H1 (cell line): Measurements from ENCODE around the gene PCDHA1. TPM values are rescaled to one million over a fixed set of nuclear protein-coding genes. Genes with fewer than 3 reads are reported as not detected.

Experiments
- CTCF ChIA-PET: fragments of 300-600 bp; sonication (Branson Sonifier 250); formaldehyde crosslinking; loops from one replicate; lab custom pipeline; 2021; ENCODE audit not compliant: partially characterized antibody; lab: Charles Lee
- POLR2A ChIA-PET: fragments of 300-600 bp; sonication (Branson Sonifier 250); formaldehyde crosslinking; loops from one replicate; lab custom pipeline; 2021; ENCODE audit warnings: inconsistent platforms; ENCODE audit not compliant: partially characterized antibody; lab: Charles Lee
- DNase-seq, 2 experiments: peaks; one replicate each; pipeline versions ENCODE4 v3.0.0 to v3.0.0-alpha.2; 2010 to 2022; ENCODE audit warnings: low spot score in 2 of 2, low read depth in 1 of 2, mixed read lengths in 1 of 2
- FAIRE-seq: peaks from 2 replicates; lab custom pipeline; 2011; peaks lifted over from hg19 to GRCh38; lab: Jason Lieb, UNC
- H2AFZ ChIP-seq: 2 replicates; pipeline ENCODE4 v1.8.1; 2012; ENCODE audit warnings: low read length, inconsistent platforms
- H2AK5ac ChIP-seq: 2 replicates; pipeline ENCODE4 v1.6.1; 2013; ENCODE audit warnings: low read depth, low read length
- H2BK120ac ChIP-seq: replicated peaks from 2 replicates; pipeline ENCODE3; 2013; ENCODE audit warnings: low read depth, low read length, inconsistent platforms
- H2BK12ac ChIP-seq: 2 replicates; pipeline ENCODE4 v1.6.1; 2013; ENCODE audit warnings: low read depth, low read length
- H2BK15ac ChIP-seq: 2 replicates; pipeline ENCODE4 v1.6.1; 2013; ENCODE audit warnings: low read length
- H2BK20ac ChIP-seq: 2 replicates; pipeline ENCODE4 v1.6.1; 2013; ENCODE audit warnings: low read length
- H2BK5ac ChIP-seq: 2 replicates; pipeline ENCODE4 v1.6.1; 2013; ENCODE audit warnings: low read depth, low read length
- H3K14ac ChIP-seq: 2 replicates; pipeline ENCODE4 v1.6.1; 2013; ENCODE audit warnings: inconsistent platforms; ENCODE audit not compliant: insufficient read length
- H3K18ac ChIP-seq: 2 replicates; pipeline ENCODE4 v1.6.1; 2013; ENCODE audit warnings: low read length; ENCODE audit errors: extremely low read depth
- H3K23ac ChIP-seq: 2 replicates; pipeline ENCODE4 v1.6.1; 2013; ENCODE audit warnings: inconsistent platforms; ENCODE audit not compliant: insufficient read length
- H3K23me2 ChIP-seq: 2 replicates; pipeline ENCODE4 v1.6.1; 2013; ENCODE audit warnings: low read depth, low read length
- H3K27ac ChIP-seq: 2 replicates; pipeline ENCODE4 v1.6.1; 2011; ENCODE audit warnings: low read depth, low read length, inconsistent platforms
- H3K27me3 ChIP-seq, 4 experiments: replicated peaks in 1 of 4; 1 replicate in 1 of 4; 2 replicates in 3 of 4; pipeline versions ENCODE4 v1.6.1 to v1.8.1; 2011 to 2013; ENCODE audit warnings: low read length in 3 of 4, mild to moderate bottlenecking in 3 of 4, inconsistent platforms in 2 of 4, mixed read lengths in 2 of 4, moderate library complexity in 1 of 4; ENCODE audit not compliant: control insufficient read depth in 3 of 4, insufficient read depth in 3 of 4; ENCODE audit errors: extremely low read depth in 1 of 4
- H3K36me3 ChIP-seq, 4 experiments: 2 replicates each; pipeline versions ENCODE4 v1.6.1 to v1.8.1; 2011 to 2013; ENCODE audit warnings: mild to moderate bottlenecking in 4 of 4, low read length in 3 of 4, moderate library complexity in 2 of 4, control low read depth in 1 of 4, inconsistent platforms in 1 of 4; ENCODE audit not compliant: insufficient read depth in 4 of 4, control insufficient read depth in 2 of 4
- H3K4ac ChIP-seq: replicated peaks from 2 replicates; pipeline ENCODE3; 2013; ENCODE audit warnings: low read length, low read depth, mixed read lengths, inconsistent platforms; ENCODE audit not compliant: insufficient read length
- H3K4me1 ChIP-seq, 4 experiments: replicated peaks in 1 of 4; 1 replicate in 1 of 4; 2 replicates in 3 of 4; pipeline versions ENCODE4 v1.6.1 to v1.8.1; 2011 to 2013; ENCODE audit warnings: low read length in 3 of 4, inconsistent platforms in 2 of 4, mixed read lengths in 1 of 4; ENCODE audit not compliant: insufficient read depth in 4 of 4, control insufficient read depth in 3 of 4
- H3K4me2 ChIP-seq, 2 experiments: 2 replicates each; pipeline versions ENCODE4 v1.6.1 to v1.8.1; 2011 to 2013; ENCODE audit warnings: low read depth in 2 of 2, low read length in 2 of 2, control low read depth in 1 of 2, inconsistent platforms in 1 of 2, mild to moderate bottlenecking in 1 of 2; ENCODE audit not compliant: insufficient read depth in 1 of 2
- H3K4me3 ChIP-seq, 4 experiments: fragments of 200-600, 300-600 bp in 1 of 4; sonication (generic), shearing (Covaris generic), sonication (Bioruptor Twin) in 1 of 4; 2 replicates each; pipeline versions ENCODE4 v1.5.1 to v1.8.1; 2011 to 2016; ENCODE audit warnings: low read length in 4 of 4, low read depth in 3 of 4, control low read depth in 2 of 4, inconsistent platforms in 2 of 4, mild to moderate bottlenecking in 2 of 4, mixed read lengths in 1 of 4, moderate library complexity in 1 of 4; ENCODE audit not compliant: insufficient read depth in 2 of 4; ENCODE audit errors: extremely low read depth in 1 of 4
- H3K56ac ChIP-seq: replicated peaks from 2 replicates; pipeline ENCODE3; 2013; ENCODE audit warnings: low read depth, mild to moderate bottlenecking, mixed read lengths, low read length, inconsistent platforms; ENCODE audit not compliant: insufficient read length
- H3K79me1 ChIP-seq: 2 replicates; pipeline ENCODE4 v1.6.1; 2013; ENCODE audit warnings: low read depth, low read length, control low read depth
- H3K79me2 ChIP-seq, 2 experiments: 2 replicates each; pipeline versions ENCODE4 v1.6.1 to v1.8.1; 2012 to 2013; ENCODE audit warnings: low read length in 2 of 2, mild to moderate bottlenecking in 2 of 2, inconsistent platforms in 1 of 2; ENCODE audit not compliant: insufficient read depth in 2 of 2, control insufficient read depth in 1 of 2
- H3K9ac ChIP-seq, 4 experiments: replicated peaks in 1 of 4; 1 replicate in 1 of 4; 2 replicates in 3 of 4; pipeline versions ENCODE4 v1.6.1 to v1.8.1; 2011 to 2013; ENCODE audit warnings: low read depth in 3 of 4, low read length in 3 of 4, control low read depth in 2 of 4, mild to moderate bottlenecking in 2 of 4, moderate library complexity in 2 of 4, inconsistent platforms in 1 of 4; ENCODE audit errors: extremely low read depth in 1 of 4
- H3K9me3 ChIP-seq, 2 experiments: 2 replicates each; pipeline versions ENCODE4 v1.6.1 to v1.8.1; 2012 to 2013; ENCODE audit warnings: mild to moderate bottlenecking in 2 of 2, moderate library complexity in 2 of 2, control low read depth in 1 of 2, inconsistent platforms in 1 of 2, low read depth in 1 of 2, low read length in 1 of 2, mixed read lengths in 1 of 2; ENCODE audit not compliant: insufficient read depth in 2 of 2
- H4K20me1 ChIP-seq, 2 experiments: replicated peaks in 1 of 2; 2 replicates each; pipeline versions ENCODE3 to v1.8.1; 2011 to 2013; ENCODE audit warnings: inconsistent platforms in 2 of 2, low read length in 2 of 2, mild to moderate bottlenecking in 1 of 2; ENCODE audit not compliant: insufficient read depth in 2 of 2, control insufficient read depth in 1 of 2
- H4K5ac ChIP-seq: 2 replicates; pipeline ENCODE4 v1.6.1; 2013; ENCODE audit warnings: low read length, low read depth, mixed read lengths, inconsistent platforms; ENCODE audit not compliant: insufficient read length
- H4K8ac ChIP-seq: 2 replicates; pipeline ENCODE4 v1.8.0; 2013; ENCODE audit warnings: mild to moderate bottlenecking, moderate library complexity, low read length, inconsistent platforms; ENCODE audit not compliant: insufficient read depth; ENCODE audit errors: extremely low read depth
- H4K91ac ChIP-seq: replicated peaks from 2 replicates; pipeline ENCODE3; 2013; ENCODE audit warnings: low read length, mixed read lengths, inconsistent platforms; ENCODE audit not compliant: insufficient read length
- E2F6 ChIP-seq: IDR thresholded peaks from 2 replicates; pipeline ENCODE4 v1.6.1; 2012; ENCODE audit warnings: inconsistent platforms
- GTF2F1 ChIP-seq: IDR thresholded peaks from 2 replicates; pipeline ENCODE4 v1.6.1; 2012; ENCODE audit warnings: low read depth, low read length, improper control_type of control experiment, borderline replicate concordance
- HDAC2 ChIP-seq, 2 experiments: fragments of 300-600 bp in 1 of 2; sonication (generic) in 1 of 2; IDR thresholded peaks; 2 replicates each; pipeline ENCODE4 v1.6.1; 2011 to 2012; ENCODE audit warnings: low read depth in 2 of 2, low read length in 2 of 2, mild to moderate bottlenecking in 2 of 2, moderate library complexity in 2 of 2, borderline replicate concordance in 1 of 2, inconsistent platforms in 1 of 2
- MAFK ChIP-seq: IDR thresholded peaks from 2 replicates; pipeline ENCODE4 v1.6.1; 2012; ENCODE audit warnings: low read depth, mild to moderate bottlenecking, improper control_type of control experiment, low read length
- RFX5 ChIP-seq: IDR thresholded peaks from 2 replicates; pipeline ENCODE4 v1.6.1; 2011; ENCODE audit warnings: low read depth, low read length, improper control_type of control experiment, borderline replicate concordance
- RNF2 ChIP-seq: fragments of 200-900, 300-1000 bp; sonication (generic); IDR thresholded peaks from 2 replicates; pipeline ENCODE4 v1.7.1; 2016; ENCODE audit warnings: borderline replicate concordance, low read depth, mild to moderate bottlenecking, antibody characterized with exemption, low read length; ENCODE audit not compliant: poor library complexity, severe bottlenecking; ENCODE audit errors: missing control alignments
- TBP ChIP-seq: IDR thresholded peaks from 2 replicates; pipeline ENCODE4 v1.6.1; 2011; ENCODE audit warnings: low read depth, low read length, improper control_type of control experiment
- TCF12 ChIP-seq: IDR thresholded peaks from 2 replicates; pipeline ENCODE4 v1.6.1; 2011; ENCODE audit warnings: low read depth, mild to moderate bottlenecking, low read length
- polyA plus RNA-seq, 7 experiments: library from polyadenylated mRNA; depleted of rRNA in 3 of 7; stranded (reverse) in 5 of 7; unstranded in 2 of 7; fragments of >200 nt in 5 of 7; fragments of 200-250 nt in 2 of 7; gene quantifications; 1 replicate in 5 of 7; 2 replicates in 1 of 7; 4 replicates in 1 of 7; pipeline versions ENCODE4 v1.2.1 to v1.2.3, GENCODE V29; 2011 to 2013; ENCODE audit warnings: missing spikeins in 2 of 7, mixed read lengths in 2 of 7
- total RNA-seq: library from RNA; stranded (reverse); fragmentation: NEBNext Ultra II Directional; extraction: Animal tissue kit (Norgen Biotek cat#: 25700); gene quantifications from 2 replicates; pipeline ENCODE4 v1.2.1, GENCODE V29; 2021

The PCDHA1 gene
- total and polyA plus RNA-seq, 2 of the 8 experiments (the other 6 are each of a cell fraction or from before 2014, with no cell fraction given): 0.23 to 0.50 TPM

- Histone ChIP-seq H4K91ac (no peak overlapping the region), H2BK12ac (no peak overlapping the region), H4K8ac (no peak overlapping the region), H3K9me3 (no peaks in the 10 kb centered on the region; a peak in 1 of 4 replicates), H3K56ac (no peak overlapping the region), H3K27me3 (no peaks in the 10 kb centered on the region), H2BK15ac (no peak overlapping the region), H3K23me2 (no peaks in the 10 kb centered on the region), H3K4ac (no peak overlapping the region)
- DNase-seq (no peak), FAIRE-seq (no peak)
- CTCF ChIA-PET: interaction anchor here (0.6 to 2.9 kb wide), 9 partner anchors 9 to 1120 kb away, joined by 3 to 14 read pairs (median 4); partner anchors contain the start of genes PCDHA13 and PCDHB2
- no peak for TF ChIP-seq RNF2
- no peak for TF ChIP-seq E2F6
- TF ChIP-seq TBP: no peak
- TF ChIP-seq TCF12: no peak
- no peak for TF ChIP-seq RFX5
- TF ChIP-seq MAFK: no peak
- no peak for TF ChIP-seq GTF2F1
- TF ChIP-seq HDAC2 (IDR thresholded peaks at IDR 0.05; ENCODE audit: borderline replicate concordance in 1 of 2, low read depth in 2 of 2, low read length in 2 of 2): no peak
- TF ChIP-seq, all 59 proteins: peak for 0
- Histone ChIP-seq H2BK20ac (no peak overlapping the region), H2AK5ac (no peak overlapping the region), H3K4me1 (peaks cover 4 to 23% (median 19%) of the 10 kb centered on the region in 4 experiments; a peak in 6 of 7 replicates), H3K23ac (no peak overlapping the region), H3K79me2 (no peaks in the 10 kb centered on the region), H3K4me3 (no peak overlapping the region), H2BK120ac (no peak overlapping the region), H3K14ac (no peak overlapping the region), H2BK5ac (no peak overlapping the region), H2AFZ (no peak overlapping the region), H3K27ac (no peak overlapping the region), H4K5ac (no peak overlapping the region), H3K79me1 (no peaks in the 10 kb centered on the region), H3K4me2 (no peak overlapping the region), H3K36me3 (no peaks in the 10 kb centered on the region), H4K20me1 (no peaks in the 10 kb centered on the region), H3K9ac (no peak overlapping the region), H3K18ac (no peak overlapping the region)
- POLR2A ChIA-PET: interaction anchor here (0.6 kb wide), 1 partner anchor 1376 kb away, joined by 4 read pairs; no protein-coding TSS in a partner anchor
These were observed 221.9 kb downstream of the PCDHA1 start for GRCh38 chr5:141007791-141008190.
